Panc1 (cell line): Measurements from ENCODE around the gene DLL3.

Source experiments
- CTCF ChIP-seq: fragments of 450-650 bp; IDR thresholded peaks from 2 replicates; pipeline ENCODE4 v1.5.1; 2017; ENCODE audit warnings: mild to moderate bottlenecking
- POLR2AphosphoS5 ChIP-seq: IDR thresholded peaks from 2 replicates; pipeline ENCODE4 v1.6.1; 2012; ENCODE audit warnings: mild to moderate bottlenecking, low read depth, low read length, moderate library complexity
- SIN3A ChIP-seq: IDR thresholded peaks from 2 replicates; pipeline ENCODE4 v1.6.1; 2012; ENCODE audit warnings: low read depth, mild to moderate bottlenecking, low read length, moderate library complexity, borderline replicate concordance; ENCODE audit not compliant: insufficient read depth
- TF ChIP-seq, protein P1 (sequence below), 2 experiments: IDR thresholded peaks; 2 replicates each; pipeline ENCODE4 v1.6.1; 2011 to 2012; ENCODE audit warnings: low read depth in 2 of 2, control low read depth in 1 of 2, low read length in 1 of 2, mild to moderate bottlenecking in 1 of 2, moderate library complexity in 1 of 2; ENCODE audit not compliant: insufficient read depth in 1 of 2

DNA sequence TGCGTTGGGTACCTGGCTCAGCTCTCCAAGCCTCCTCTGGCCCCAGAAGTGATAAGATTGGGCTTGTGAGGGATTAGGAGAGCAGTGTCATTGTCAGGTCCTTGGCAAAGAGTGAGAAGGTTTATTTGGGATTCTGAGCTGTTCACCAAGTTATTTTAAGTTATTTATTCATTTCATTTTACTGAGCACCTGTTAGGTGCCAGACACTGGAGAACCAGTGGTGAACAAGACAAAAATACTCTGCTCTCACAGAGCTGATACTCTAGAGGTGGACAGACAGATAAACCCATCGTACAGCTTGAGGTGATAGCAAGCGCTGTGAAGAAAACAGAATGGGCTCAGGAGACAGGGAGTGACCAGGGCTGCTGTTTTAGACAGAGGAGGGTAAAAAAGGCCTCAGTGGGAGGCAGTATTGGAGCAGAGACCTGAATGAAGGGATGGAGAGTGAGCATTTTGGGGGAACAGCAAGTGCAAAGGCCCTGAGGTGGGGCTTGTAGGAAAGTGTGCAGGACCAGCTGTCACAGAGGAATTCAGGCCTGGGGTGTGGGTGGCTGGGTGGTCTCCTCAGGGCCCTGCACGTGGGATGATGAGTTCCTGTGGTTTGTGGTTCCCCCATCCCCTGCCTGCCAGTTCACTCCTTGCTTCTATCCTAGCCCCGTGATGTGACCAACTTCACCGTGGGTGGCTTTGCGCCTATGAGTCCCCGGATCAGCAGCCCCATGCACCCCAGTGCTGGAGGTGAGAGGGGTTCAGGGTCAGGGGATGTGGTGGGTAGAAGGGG lies 26.8 kb upstream of the DLL3 start:
- TF ChIP-seq SIN3A (no peak), CTCF (no peak), POLR2AphosphoS5 (no peak)
- TF ChIP-seq, protein P1, sequence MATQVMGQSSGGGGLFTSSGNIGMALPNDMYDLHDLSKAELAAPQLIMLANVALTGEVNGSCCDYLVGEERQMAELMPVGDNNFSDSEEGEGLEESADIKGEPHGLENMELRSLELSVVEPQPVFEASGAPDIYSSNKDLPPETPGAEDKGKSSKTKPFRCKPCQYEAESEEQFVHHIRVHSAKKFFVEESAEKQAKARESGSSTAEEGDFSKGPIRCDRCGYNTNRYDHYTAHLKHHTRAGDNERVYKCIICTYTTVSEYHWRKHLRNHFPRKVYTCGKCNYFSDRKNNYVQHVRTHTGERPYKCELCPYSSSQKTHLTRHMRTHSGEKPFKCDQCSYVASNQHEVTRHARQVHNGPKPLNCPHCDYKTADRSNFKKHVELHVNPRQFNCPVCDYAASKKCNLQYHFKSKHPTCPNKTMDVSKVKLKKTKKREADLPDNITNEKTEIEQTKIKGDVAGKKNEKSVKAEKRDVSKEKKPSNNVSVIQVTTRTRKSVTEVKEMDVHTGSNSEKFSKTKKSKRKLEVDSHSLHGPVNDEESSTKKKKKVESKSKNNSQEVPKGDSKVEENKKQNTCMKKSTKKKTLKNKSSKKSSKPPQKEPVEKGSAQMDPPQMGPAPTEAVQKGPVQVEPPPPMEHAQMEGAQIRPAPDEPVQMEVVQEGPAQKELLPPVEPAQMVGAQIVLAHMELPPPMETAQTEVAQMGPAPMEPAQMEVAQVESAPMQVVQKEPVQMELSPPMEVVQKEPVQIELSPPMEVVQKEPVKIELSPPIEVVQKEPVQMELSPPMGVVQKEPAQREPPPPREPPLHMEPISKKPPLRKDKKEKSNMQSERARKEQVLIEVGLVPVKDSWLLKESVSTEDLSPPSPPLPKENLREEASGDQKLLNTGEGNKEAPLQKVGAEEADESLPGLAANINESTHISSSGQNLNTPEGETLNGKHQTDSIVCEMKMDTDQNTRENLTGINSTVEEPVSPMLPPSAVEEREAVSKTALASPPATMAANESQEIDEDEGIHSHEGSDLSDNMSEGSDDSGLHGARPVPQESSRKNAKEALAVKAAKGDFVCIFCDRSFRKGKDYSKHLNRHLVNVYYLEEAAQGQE (IDR thresholded peaks at IDR 0.05; ENCODE audit: insufficient read depth in 1 of 2, low read depth in 2 of 2, low read length in 1 of 2), result no peak
